Measurements from ENCODE around the gene TREML2. TPM values are rescaled to one million over a fixed set of nuclear protein-coding genes. Genes with fewer than 3 reads are reported as not detected.

The TREML2 gene
- total and polyA plus RNA-seq, 2 of the 8 experiments (the other 6 are each of a cell fraction or from before 2014, with no cell fraction given) = 0.09 to 0.18 TPM

- TF ChIP-seq SUZ12 (IDR thresholded peaks at IDR 0.05; ENCODE audit: low read length) = no peak
- no peak for TF ChIP-seq RXRA (IDR thresholded peaks at IDR 0.05; ENCODE audit: insufficient read depth, low read depth, low read length)
- no peak for TF ChIP-seq EGR1 (IDR thresholded peaks at IDR 0.05; ENCODE audit: borderline replicate concordance, low read depth, low read length)
These were observed 14.9 kb downstream of the TREML2 start (continued) for GRCh38 chr6:41186031-41186562.
